HFFc6 (cell line): ENCODE measurements around the gene SIPA1L3. TPM values are rescaled to one million over a fixed set of nuclear protein-coding genes. Genes with fewer than 3 reads are reported as not detected.

ENCODE experiments used
- DNase-seq: peaks from one replicate; pipeline ENCODE4 v3.0.0-alpha.2; 2018
- H3K27ac Mint-ChIP-seq: 2 replicates; pipeline ENCODE4 v1.8.0; 2020; ENCODE audit warnings: mild to moderate bottlenecking, mixed read lengths
- H3K27me3 Mint-ChIP-seq: 2 replicates; pipeline ENCODE4 v1.8.0; 2021; ENCODE audit warnings: mild to moderate bottlenecking, moderate library complexity, mixed read lengths; ENCODE audit not compliant: insufficient read depth
- H3K36me3 Mint-ChIP-seq: 2 replicates; pipeline ENCODE4 v1.8.0; 2021; ENCODE audit warnings: low read depth, mixed read lengths
- H3K4me1 Mint-ChIP-seq: 2 replicates; pipeline ENCODE4 v1.8.0; 2020; ENCODE audit warnings: low read depth, mixed read lengths
- H3K4me3 Mint-ChIP-seq: 2 replicates; pipeline ENCODE4 v1.8.0; 2020; ENCODE audit warnings: mild to moderate bottlenecking, moderate library complexity, mixed read lengths
- H3K9me3 Mint-ChIP-seq: 2 replicates; pipeline ENCODE4 v1.8.0; 2020; ENCODE audit warnings: mild to moderate bottlenecking, mixed read lengths
- total RNA-seq, 6 experiments: library from RNA; stranded (reverse); fragmentation: NEBNext Ultra II Directional; extraction: Animal tissue kit (Norgen Biotek cat#: 25700); gene quantifications; 2 replicates in 1 of 6; 3 replicates in 5 of 6; pipeline ENCODE4 v1.2.3, GENCODE V29; 2021
- TF ChIP-seq, protein P1 (sequence below): fragments of 200-600 bp; sonication (generic); IDR thresholded peaks from 2 replicates; pipeline ENCODE4 v1.5.0; 2021; ENCODE audit warnings: antibody characterized with exemption, mild to moderate bottlenecking

SIPA1L3 gene
- total RNA-seq, 6 experiments from 2014 or later, result 34.0 to 46.7 (median 41.8) TPM

DNA sequence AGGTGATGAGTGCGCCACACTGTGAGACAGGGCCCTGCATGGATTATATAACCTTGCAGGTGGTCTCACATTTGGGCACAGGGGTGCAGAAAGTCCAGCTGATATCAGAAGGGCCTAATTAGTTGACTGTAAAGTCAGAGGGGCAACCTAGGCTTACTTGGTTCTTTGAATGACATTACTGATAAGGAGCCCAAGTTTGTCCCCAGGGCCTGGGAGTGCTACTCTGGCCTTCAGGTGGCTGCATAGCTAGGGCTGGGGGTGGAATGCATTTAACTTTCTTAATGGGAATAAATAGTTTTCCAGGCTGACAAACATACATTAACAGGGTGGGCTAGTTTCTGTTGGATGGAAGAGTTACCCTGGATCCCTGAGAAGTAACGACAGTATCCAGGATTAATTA is 3.9 kb upstream of the SIPA1L3 start:
- DNase-seq, result no peak
- Mint-ChIP-seq H3K9me3 (no peaks in the 10 kb centered on the region), H3K27me3 (no peaks in the 10 kb centered on the region; the same call in 1 of the 2 replicates), H3K4me3 (no peak overlapping the region), H3K36me3 (peaks cover 5% of the 10 kb centered on the region; the same call in 1 of the 2 replicates), H3K27ac (no peak overlapping the region), H3K4me1 (peaks cover 20% of the 10 kb centered on the region)
- TF ChIP-seq, protein P1, sequence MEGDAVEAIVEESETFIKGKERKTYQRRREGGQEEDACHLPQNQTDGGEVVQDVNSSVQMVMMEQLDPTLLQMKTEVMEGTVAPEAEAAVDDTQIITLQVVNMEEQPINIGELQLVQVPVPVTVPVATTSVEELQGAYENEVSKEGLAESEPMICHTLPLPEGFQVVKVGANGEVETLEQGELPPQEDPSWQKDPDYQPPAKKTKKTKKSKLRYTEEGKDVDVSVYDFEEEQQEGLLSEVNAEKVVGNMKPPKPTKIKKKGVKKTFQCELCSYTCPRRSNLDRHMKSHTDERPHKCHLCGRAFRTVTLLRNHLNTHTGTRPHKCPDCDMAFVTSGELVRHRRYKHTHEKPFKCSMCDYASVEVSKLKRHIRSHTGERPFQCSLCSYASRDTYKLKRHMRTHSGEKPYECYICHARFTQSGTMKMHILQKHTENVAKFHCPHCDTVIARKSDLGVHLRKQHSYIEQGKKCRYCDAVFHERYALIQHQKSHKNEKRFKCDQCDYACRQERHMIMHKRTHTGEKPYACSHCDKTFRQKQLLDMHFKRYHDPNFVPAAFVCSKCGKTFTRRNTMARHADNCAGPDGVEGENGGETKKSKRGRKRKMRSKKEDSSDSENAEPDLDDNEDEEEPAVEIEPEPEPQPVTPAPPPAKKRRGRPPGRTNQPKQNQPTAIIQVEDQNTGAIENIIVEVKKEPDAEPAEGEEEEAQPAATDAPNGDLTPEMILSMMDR, result no peak

DNA sequence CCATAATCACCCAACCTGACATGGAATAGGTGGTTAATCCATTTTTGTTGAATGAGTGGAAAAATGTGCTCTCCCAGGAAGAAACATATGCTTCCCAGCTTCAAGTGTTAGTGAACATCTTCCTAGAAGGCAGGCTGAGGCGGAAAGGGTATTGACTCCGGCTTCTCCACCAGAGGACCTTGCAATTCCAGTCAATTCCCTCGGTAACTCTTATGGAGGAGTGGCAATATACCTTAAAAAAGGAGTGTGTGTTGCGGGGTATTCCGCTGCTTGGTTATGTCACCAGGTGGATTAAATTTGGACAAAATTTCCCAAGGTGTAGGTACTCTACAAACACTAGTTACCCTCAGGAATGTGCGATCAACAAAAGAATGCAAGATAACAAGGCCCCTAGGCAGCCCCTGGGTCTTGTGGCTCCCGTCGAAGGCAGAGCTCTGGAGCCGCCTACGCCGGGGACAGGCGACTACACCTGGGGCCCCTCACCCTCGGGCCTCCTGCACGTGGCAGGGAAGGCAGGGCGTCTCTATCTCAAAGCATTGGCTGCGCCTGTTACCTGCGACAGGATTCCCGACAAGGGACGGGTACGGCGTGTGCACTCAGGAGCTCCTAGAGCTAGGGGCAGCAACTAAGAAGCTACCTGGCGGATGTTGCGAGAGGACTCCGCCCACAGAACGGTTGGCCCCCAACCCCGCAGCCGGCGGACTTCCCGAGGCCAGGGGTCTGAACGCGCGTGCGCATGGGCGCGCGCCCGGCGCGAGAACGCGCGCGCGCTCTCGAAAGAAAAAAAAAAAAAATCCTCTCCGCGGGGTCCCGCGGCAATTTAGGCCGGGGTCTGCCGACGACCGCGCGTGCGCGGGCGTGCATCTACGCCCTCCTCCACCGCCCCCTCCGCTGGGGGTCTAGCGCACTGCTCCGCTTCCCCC is 801 bp upstream of the SIPA1L3 start, which contains the start of gene WDR87:
Gene WDR87, minus strand, starts transcription at position 649 of the 923 bp plus-strand sequence. CDS start 8,355 bp downstream, outside the sequence.
- Mint-ChIP-seq H3K36me3 (peaks cover 17% of the 10 kb centered on the region), H3K27ac (peak within 1 kb of the TSS; percentile 89), H3K4me1 (peaks cover 40% of the 10 kb centered on the region), H3K4me3 (peak within 1 kb of the TSS; percentile 99), H3K27me3 (no peaks in the 10 kb centered on the region; the same call in 1 of the 2 replicates), H3K9me3 (no peaks in the 10 kb centered on the region)
- DNase-seq, result peak; percentile 12
- TF ChIP-seq, protein P1, result peak; percentile 18; the same call in 1 of the 2 replicates

DNA sequence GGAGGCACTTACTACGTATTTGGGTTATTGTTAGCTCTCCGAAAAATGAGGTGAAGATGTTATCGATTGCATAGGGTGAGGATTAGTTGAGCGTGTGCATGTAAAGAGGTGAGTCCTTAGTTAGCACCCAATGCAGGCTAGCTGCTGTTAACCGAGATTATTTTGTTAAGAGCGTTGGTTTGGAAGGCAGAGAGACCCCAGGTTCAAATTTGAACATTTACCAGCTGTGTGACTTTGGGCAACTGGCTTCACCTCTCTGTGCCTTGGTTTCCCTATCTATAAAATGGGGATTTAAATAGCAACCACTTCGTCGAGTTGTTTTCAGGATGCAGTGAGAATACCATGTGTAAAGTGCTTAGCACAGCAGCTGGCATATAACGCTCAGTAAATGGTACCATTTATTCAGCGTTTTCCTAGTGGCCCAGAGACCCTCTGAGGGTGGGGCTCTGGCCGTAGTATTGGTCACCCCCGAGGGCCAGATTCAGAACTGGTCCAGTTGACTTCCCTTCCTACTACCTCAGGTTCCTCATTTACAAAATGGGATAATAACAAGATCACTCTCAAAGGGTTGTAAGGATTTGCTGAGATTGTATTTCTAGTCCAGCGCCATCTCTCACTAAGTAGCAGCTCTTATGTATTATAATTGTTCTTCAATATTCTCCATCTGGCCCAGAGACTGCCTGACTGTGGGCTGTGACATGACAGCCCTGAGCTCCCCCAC is 887 bp downstream of the SIPA1L3 start:
- Mint-ChIP-seq H3K4me1 (peaks cover 46% of the 10 kb centered on the region), H3K9me3 (no peaks in the 10 kb centered on the region), H3K27me3 (no peaks in the 10 kb centered on the region; the same call in 1 of the 2 replicates), H3K36me3 (peaks cover 17% of the 10 kb centered on the region), H3K4me3 (peak overlapping the region; percentile 99), H3K27ac (peak overlapping the region; percentile 89)
- TF ChIP-seq, protein P1, result no peak
- DNase-seq, result no peak

DNA sequence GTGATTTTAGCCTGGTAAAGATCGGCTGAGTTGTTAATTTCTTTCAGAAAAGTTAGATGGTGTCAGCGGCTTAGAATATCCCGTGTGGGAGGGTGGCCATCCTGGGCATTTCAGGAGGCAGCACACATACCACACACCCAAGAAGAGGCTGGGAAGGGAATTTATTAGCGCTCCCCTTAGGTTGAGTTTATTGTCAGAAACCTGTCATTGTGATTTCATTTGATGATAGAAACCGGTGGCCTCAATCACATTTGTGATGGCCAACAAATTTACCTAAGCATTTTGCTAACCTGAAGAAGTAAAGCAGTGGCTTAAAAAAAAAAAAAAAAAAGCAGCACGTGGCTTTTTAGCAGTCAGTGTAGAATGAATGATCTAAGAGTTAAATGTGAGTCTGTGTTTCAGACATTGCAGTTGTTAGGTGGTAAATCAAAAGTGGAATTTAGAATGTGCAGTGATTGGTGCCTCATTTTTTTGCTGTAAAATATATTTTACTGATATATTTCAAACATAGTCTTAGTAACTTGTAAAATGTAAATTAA is 2.7 kb downstream of the SIPA1L3 start:
- no peak for DNase-seq
- Mint-ChIP-seq H3K27ac (no peak overlapping the region), H3K9me3 (no peaks in the 10 kb centered on the region), H3K27me3 (no peaks in the 10 kb centered on the region; the same call in 1 of the 2 replicates), H3K36me3 (peaks cover 17% of the 10 kb centered on the region), H3K4me1 (peaks cover 46% of the 10 kb centered on the region), H3K4me3 (peak overlapping the region; percentile 99)
- TF ChIP-seq, protein P1, result no peak

DNA sequence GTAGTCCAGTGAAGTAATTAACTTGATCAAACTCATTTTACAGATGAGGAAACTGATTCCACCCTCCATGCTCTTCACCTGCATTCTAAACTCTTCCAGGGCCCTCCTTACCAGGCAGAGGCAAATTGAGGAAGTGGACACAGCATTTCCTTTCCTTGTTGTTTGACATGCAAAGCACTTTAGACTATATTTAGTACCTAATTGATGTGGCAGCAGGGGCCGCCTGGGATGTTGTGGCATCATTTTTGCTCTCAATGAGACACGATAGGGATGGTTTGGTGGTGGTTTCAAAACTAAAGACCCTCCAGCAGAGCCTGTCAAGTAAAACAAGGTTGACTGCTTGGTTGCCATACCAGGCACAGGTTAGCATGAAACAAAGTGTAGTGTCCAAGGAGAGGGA is 7.9 kb downstream of the SIPA1L3 start:
- Mint-ChIP-seq H3K4me3 (no peak overlapping the region), H3K27ac (no peak overlapping the region), H3K4me1 (peaks cover 13% of the 10 kb centered on the region), H3K9me3 (no peaks in the 10 kb centered on the region), H3K36me3 (peaks cover 4% of the 10 kb centered on the region; the same call in 1 of the 2 replicates), H3K27me3 (peaks cover 1% of the 10 kb centered on the region)
- TF ChIP-seq, protein P1, result no peak
- DNase-seq, result no peak
